IMR-90 (cell line): ENCODE data around the gene SLC34A3. TPM values are rescaled to one million over a fixed set of nuclear protein-coding genes. Genes with fewer than 3 reads are reported as not detected.

Source experiments
- ATAC-seq: fragments of 200-7000 bp; cut with Tn5 transposase; 2 replicates; pipeline ENCODE4 v1.9.1; 2020; ENCODE audit warnings: low read depth, mild to moderate bottlenecking, moderate library complexity
- BruUV-seq: library from RNA; stranded (reverse); fragments of 400-500 nt; replicated peaks from 2 replicates; lab custom pipeline; 2021; lab: Mats Ljungman, UMichigan
- CTCF ChIA-PET: fragments of 300-600 bp; formaldehyde crosslinking; extraction: SDS; loops from one replicate; lab custom pipeline; 2021; ENCODE audit warnings: antibody characterized with exemption; lab: Yijun Ruan, JAX
- POLR2A ChIA-PET: fragments of 300-600 bp; sonication (Branson Sonifier 250); formaldehyde crosslinking; loops from one replicate; lab custom pipeline; 2022; ENCODE audit warnings: antibody characterized with exemption; ENCODE audit not compliant: unreplicated experiment; lab: Charles Lee
- DNase-seq: peaks from one replicate; pipeline ENCODE4 v3.0.0; 2013
- H2AFZ ChIP-seq: replicated peaks from 2 replicates; pipeline ENCODE3; 2013; ENCODE audit warnings: low read length, mild to moderate bottlenecking; ENCODE audit not compliant: poor library complexity
- H2AK5ac ChIP-seq: 2 replicates; pipeline ENCODE4 v1.6.1; 2013; ENCODE audit warnings: low read depth, low read length, inconsistent platforms
- H2AK9ac ChIP-seq: replicated peaks from 2 replicates; pipeline ENCODE3; 2013; ENCODE audit warnings: mild to moderate bottlenecking, low read depth, low read length, moderate library complexity; ENCODE audit not compliant: poor library complexity
- H2BK120ac ChIP-seq: 2 replicates; pipeline ENCODE4 v1.6.1; 2013; ENCODE audit warnings: low read depth, low read length, inconsistent platforms
- H2BK15ac ChIP-seq: 3 replicates; pipeline ENCODE4 v1.6.1; 2013; ENCODE audit warnings: low read depth, low read length, inconsistent platforms
- H2BK20ac ChIP-seq: 2 replicates; pipeline ENCODE4 v1.6.1; 2013; ENCODE audit warnings: low read depth, mild to moderate bottlenecking, inconsistent platforms, low read length, moderate library complexity
- H2BK5ac ChIP-seq: 2 replicates; pipeline ENCODE4 v1.6.1; 2013; ENCODE audit warnings: mild to moderate bottlenecking, low read depth, low read length, inconsistent platforms; ENCODE audit not compliant: poor library complexity, severe bottlenecking
- H3K14ac ChIP-seq: replicated peaks from 2 replicates; pipeline ENCODE4 v1.6.1; 2013; ENCODE audit warnings: low read depth, low read length, inconsistent platforms
- H3K18ac ChIP-seq: 2 replicates; pipeline ENCODE4 v1.6.1; 2013; ENCODE audit warnings: low read depth, low read length, control low read depth
- H3K23ac ChIP-seq: 2 replicates; pipeline ENCODE4 v1.6.1; 2013; ENCODE audit warnings: low read depth, low read length, inconsistent platforms
- H3K27ac ChIP-seq: 2 replicates; pipeline ENCODE4 v1.5.1; 2013; ENCODE audit warnings: mild to moderate bottlenecking, control low read depth, low read length; ENCODE audit not compliant: insufficient read depth
- H3K27me3 ChIP-seq: 2 replicates; pipeline ENCODE4 v1.6.1; 2013; ENCODE audit warnings: low read length; ENCODE audit not compliant: control insufficient read depth, insufficient read depth
- H3K36me3 ChIP-seq: 2 replicates; pipeline ENCODE4 v1.6.1; 2013; ENCODE audit warnings: low read length, mixed read lengths; ENCODE audit not compliant: control insufficient read depth, insufficient read depth
- H3K4ac ChIP-seq: 2 replicates; pipeline ENCODE4 v1.6.1; 2013; ENCODE audit warnings: low read depth, low read length, inconsistent platforms
- H3K4me1 ChIP-seq: 2 replicates; pipeline ENCODE4 v1.6.1; 2013; ENCODE audit warnings: low read length, mixed read lengths; ENCODE audit not compliant: control insufficient read depth, insufficient read depth
- H3K4me2 ChIP-seq: 2 replicates; pipeline ENCODE4 v1.6.1; 2013; ENCODE audit warnings: low read depth, mild to moderate bottlenecking, control low read depth, low read length, moderate library complexity
- H3K4me3 ChIP-seq: 2 replicates; pipeline ENCODE4 v1.5.1; 2013; ENCODE audit warnings: low read depth, mild to moderate bottlenecking, control low read depth, low read length, moderate library complexity; ENCODE audit not compliant: insufficient read depth
- H3K56ac ChIP-seq: 2 replicates; pipeline ENCODE4 v1.6.1; 2013; ENCODE audit warnings: low read length, inconsistent platforms; ENCODE audit not compliant: insufficient read depth; ENCODE audit errors: extremely low read depth
- H3K79me1 ChIP-seq, 2 experiments: 2 replicates each; pipeline ENCODE4 v1.6.1; 2013; ENCODE audit warnings: low read length in 2 of 2, inconsistent platforms in 1 of 2, low read depth in 1 of 2
- H3K9ac ChIP-seq: 2 replicates; pipeline ENCODE4 v1.6.1; 2013; ENCODE audit warnings: low read depth, low read length, control low read depth
- H3K9me1 ChIP-seq: 2 replicates; pipeline ENCODE4 v1.6.1; 2013; ENCODE audit warnings: low read length, inconsistent platforms; ENCODE audit not compliant: insufficient read depth
- H3K9me3 ChIP-seq: 2 replicates; pipeline ENCODE4 v1.6.1; 2013; ENCODE audit warnings: low read length; ENCODE audit not compliant: control insufficient read depth, insufficient read depth
- H4K20me1 ChIP-seq: 2 replicates; pipeline ENCODE4 v1.6.1; 2013; ENCODE audit warnings: low read length, inconsistent platforms; ENCODE audit not compliant: insufficient read depth
- H4K5ac ChIP-seq: 2 replicates; pipeline ENCODE4 v1.6.1; 2013; ENCODE audit warnings: mild to moderate bottlenecking, low read depth, low read length, control low read depth
- H4K8ac ChIP-seq, 2 experiments: 2 replicates each; pipeline ENCODE4 v1.6.1; 2013; ENCODE audit warnings: low read depth in 2 of 2, low read length in 2 of 2, control low read depth in 1 of 2, inconsistent platforms in 1 of 2
- H4K91ac ChIP-seq: 2 replicates; pipeline ENCODE4 v1.6.1; 2013; ENCODE audit warnings: low read depth, low read length, inconsistent platforms; ENCODE audit not compliant: insufficient read depth
- BHLHE40 ChIP-seq: fragments of 150-350 bp; IDR thresholded peaks from 2 replicates; pipeline ENCODE4 v1.6.1; 2016; ENCODE audit warnings: mild to moderate bottlenecking, low read depth, low read length
- CEBPB ChIP-seq: IDR thresholded peaks from 2 replicates; pipeline ENCODE4 v1.6.1; 2012; ENCODE audit warnings: low read depth, low read length, improper control_type of control experiment
- CHD1 ChIP-seq: IDR thresholded peaks from 2 replicates; pipeline ENCODE4 v1.6.1; 2012; ENCODE audit warnings: low read depth, low read length, improper control_type of control experiment
- FOS ChIP-seq: fragments of 150-350 bp; IDR thresholded peaks from 2 replicates; pipeline ENCODE4 v1.6.1; 2016; ENCODE audit warnings: low read depth, low read length
- MAFK ChIP-seq: IDR thresholded peaks from 2 replicates; pipeline ENCODE4 v1.6.1; 2012; ENCODE audit warnings: low read depth, low read length, improper control_type of control experiment
- MAZ ChIP-seq: IDR thresholded peaks from 2 replicates; pipeline ENCODE4 v1.6.1; 2012; ENCODE audit warnings: low read depth, mild to moderate bottlenecking, low read length, improper control_type of control experiment, moderate library complexity, borderline replicate concordance
- MXI1 ChIP-seq: IDR thresholded peaks from 2 replicates; pipeline ENCODE4 v1.6.1; 2012; ENCODE audit warnings: low read depth, mild to moderate bottlenecking, low read length, moderate library complexity, borderline replicate concordance
- NFE2L2 ChIP-seq: fragments of 150-350 bp; IDR thresholded peaks from 2 replicates; pipeline ENCODE4 v1.6.1; 2016; ENCODE audit warnings: low read depth, mild to moderate bottlenecking, low read length
- POLR2A ChIP-seq: IDR thresholded peaks from 2 replicates; pipeline ENCODE4 v1.6.1; 2012; ENCODE audit warnings: mild to moderate bottlenecking, low read depth, low read length
- RAD21 ChIP-seq: IDR thresholded peaks from 2 replicates; pipeline ENCODE4 v1.6.1; 2012; ENCODE audit warnings: low read length, improper control_type of control experiment
- RFX5 ChIP-seq: IDR thresholded peaks from 2 replicates; pipeline ENCODE4 v1.8.0; 2012; ENCODE audit warnings: low read depth, mild to moderate bottlenecking, low read length, moderate library complexity
- SMC3 ChIP-seq: fragments of 150-350 bp; IDR thresholded peaks from 2 replicates; pipeline ENCODE4 v1.6.1; 2016; ENCODE audit warnings: low read depth, mild to moderate bottlenecking, antibody characterized with exemption, low read length, moderate library complexity
- WGBS, 2 experiments: methylation state at CpG; one replicate each; pipeline versions ENCODE4 v1.1.5 to v1.1.7; 2013; ENCODE audit warnings: missing lambda C conversion rate in 2 of 2; ENCODE audit not compliant: insufficient read length in 1 of 2; ENCODE audit errors: extremely low coverage in 2 of 2; 5-methylcytosine and 5-hydroxymethylcytosine counted together
- dilution Hi-C: fragments of 300-500 bp; cut with HindIII; formaldehyde crosslinking; loops from one replicate; pipeline ENCODE4 v1.14.3; 2018; ENCODE audit warnings: low sequenced_read_pairs; ENCODE audit not compliant: unreplicated experiment
- in situ Hi-C: fragments of 300-500 bp; cut with MboI; formaldehyde crosslinking; loops from 3 replicates; pipeline ENCODE4 v1.14.3; 2019; ENCODE audit warnings: low sequenced_read_pairs, inconsistent platforms, mixed read lengths
- intact Hi-C: fragments of 100-400 bp; cut with micrococcal nuclease; formaldehyde crosslinking; loops from 2 replicates; pipeline ENCODE4 v1.10.0; 2022
- polyA plus RNA-seq, 3 experiments: library from polyadenylated mRNA; depleted of rRNA; stranded (reverse); fragments of >200 nt; gene quantifications; 2 replicates each; pipeline ENCODE4 v1.2.3, GENCODE V29; 2012; ENCODE audit warnings: low replicate concordance in 1 of 3
- total RNA-seq: library from RNA; depleted of rRNA; stranded (reverse); fragments of >200 nt; gene quantifications from 2 replicates; pipeline ENCODE4 v1.2.3, GENCODE V29; 2012
- TF ChIP-seq, protein P1 (sequence below): fragments of 150-350 bp; IDR thresholded peaks from 2 replicates; pipeline ENCODE4 v1.6.1; 2017; ENCODE audit warnings: mild to moderate bottlenecking, antibody characterized with exemption, low read length, low read depth
- TF ChIP-seq, protein P2 (sequence below): fragments of 150-350 bp; IDR thresholded peaks from 2 replicates; pipeline ENCODE4 v1.6.1; 2016; ENCODE audit warnings: low read depth, mild to moderate bottlenecking, low read length, moderate library complexity, borderline replicate concordance
- TF ChIP-seq, protein P3 (sequence below): conservative IDR thresholded peaks from 2 replicates; pipeline ENCODE4 v1.5.1; 2012; ENCODE audit warnings: mild to moderate bottlenecking, low read depth, low read length, improper control_type of control experiment

SLC34A3 gene
- total and polyA plus RNA-seq, 2 of the 4 experiments (the other 2 are of a cell fraction) = not detected

GRCh38 chr9:137216188-137216965, 14.3 kb upstream of the SLC34A3 start:
- dilution Hi-C loops = no loop called here
- H2AK5ac ChIP-seq = no peak overlapping the region
- H4K20me1 ChIP-seq = no peaks in the 10 kb centered on the region
- H3K4me1 ChIP-seq = peaks cover 6% of the 10 kb centered on the region
- H2BK15ac ChIP-seq = no peak overlapping the region
- no peak overlapping the region for H3K4ac ChIP-seq
- intact Hi-C loops = no loop called here
- in situ Hi-C loops = no loop called here
- H2BK20ac ChIP-seq = no peak overlapping the region
- no peak overlapping the region for H2BK120ac ChIP-seq
- no peaks in the 10 kb centered on the region for H3K27me3 ChIP-seq
- H4K5ac ChIP-seq = no peak overlapping the region
- no peak overlapping the region for H3K23ac ChIP-seq
- peaks cover 18% of the 10 kb centered on the region for H3K36me3 ChIP-seq
- no peak overlapping the region for H3K14ac ChIP-seq
- H3K56ac ChIP-seq = no peak overlapping the region
- peaks cover 3% of the 10 kb centered on the region; the same call in 1 of the 2 replicates for H3K9me1 ChIP-seq
- H2BK5ac ChIP-seq = no peak overlapping the region
- no peak overlapping the region for H3K4me2 ChIP-seq
- ChIA-PET POLR2A (no interaction called here), CTCF (no interaction called here)
- no peak overlapping the region for H2AFZ ChIP-seq
- H2AK9ac ChIP-seq = peak overlapping the region; percentile 16
- 96% methylated on average over 21 of the region's 30 CpGs; no CpG with 5 or more reads in 1 of the 2 experiments for WGBS, 2 experiments
- H4K8ac ChIP-seq = no peak overlapping the region
- DNase-seq (no peak), ATAC-seq (no peak)
- H3K18ac ChIP-seq = no peak overlapping the region
- no peak overlapping the region for H3K9ac ChIP-seq
- no peaks in the 10 kb centered on the region for H3K9me3 ChIP-seq
- no peak overlapping the region for H3K27ac ChIP-seq
- BruUV-seq = no TSS peak
- H3K4me3 ChIP-seq = no peak overlapping the region
- peaks cover 0 to 6% of the 10 kb centered on the region in 2 experiments; a peak in 1 of 4 replicates for H3K79me1 ChIP-seq
- no peak overlapping the region for H4K91ac ChIP-seq
- no peak for TF ChIP-seq RFX5
- TF ChIP-seq, protein P1, sequence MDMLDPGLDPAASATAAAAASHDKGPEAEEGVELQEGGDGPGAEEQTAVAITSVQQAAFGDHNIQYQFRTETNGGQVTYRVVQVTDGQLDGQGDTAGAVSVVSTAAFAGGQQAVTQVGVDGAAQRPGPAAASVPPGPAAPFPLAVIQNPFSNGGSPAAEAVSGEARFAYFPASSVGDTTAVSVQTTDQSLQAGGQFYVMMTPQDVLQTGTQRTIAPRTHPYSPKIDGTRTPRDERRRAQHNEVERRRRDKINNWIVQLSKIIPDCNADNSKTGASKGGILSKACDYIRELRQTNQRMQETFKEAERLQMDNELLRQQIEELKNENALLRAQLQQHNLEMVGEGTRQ = no peak
- TF ChIP-seq MXI1 = no peak
- TF ChIP-seq BHLHE40 = no peak
- no peak for TF ChIP-seq NFE2L2
- TF ChIP-seq FOS = no peak
- no peak for TF ChIP-seq MAFK
- TF ChIP-seq, protein P2, sequence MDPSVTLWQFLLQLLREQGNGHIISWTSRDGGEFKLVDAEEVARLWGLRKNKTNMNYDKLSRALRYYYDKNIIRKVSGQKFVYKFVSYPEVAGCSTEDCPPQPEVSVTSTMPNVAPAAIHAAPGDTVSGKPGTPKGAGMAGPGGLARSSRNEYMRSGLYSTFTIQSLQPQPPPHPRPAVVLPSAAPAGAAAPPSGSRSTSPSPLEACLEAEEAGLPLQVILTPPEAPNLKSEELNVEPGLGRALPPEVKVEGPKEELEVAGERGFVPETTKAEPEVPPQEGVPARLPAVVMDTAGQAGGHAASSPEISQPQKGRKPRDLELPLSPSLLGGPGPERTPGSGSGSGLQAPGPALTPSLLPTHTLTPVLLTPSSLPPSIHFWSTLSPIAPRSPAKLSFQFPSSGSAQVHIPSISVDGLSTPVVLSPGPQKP = no peak
- no peak for TF ChIP-seq RAD21
- no peak for TF ChIP-seq MAZ
- TF ChIP-seq CHD1 = no peak
- TF ChIP-seq SMC3 = no peak
- no peak for TF ChIP-seq CEBPB
- TF ChIP-seq POLR2A = no peak
- TF ChIP-seq, protein P3, sequence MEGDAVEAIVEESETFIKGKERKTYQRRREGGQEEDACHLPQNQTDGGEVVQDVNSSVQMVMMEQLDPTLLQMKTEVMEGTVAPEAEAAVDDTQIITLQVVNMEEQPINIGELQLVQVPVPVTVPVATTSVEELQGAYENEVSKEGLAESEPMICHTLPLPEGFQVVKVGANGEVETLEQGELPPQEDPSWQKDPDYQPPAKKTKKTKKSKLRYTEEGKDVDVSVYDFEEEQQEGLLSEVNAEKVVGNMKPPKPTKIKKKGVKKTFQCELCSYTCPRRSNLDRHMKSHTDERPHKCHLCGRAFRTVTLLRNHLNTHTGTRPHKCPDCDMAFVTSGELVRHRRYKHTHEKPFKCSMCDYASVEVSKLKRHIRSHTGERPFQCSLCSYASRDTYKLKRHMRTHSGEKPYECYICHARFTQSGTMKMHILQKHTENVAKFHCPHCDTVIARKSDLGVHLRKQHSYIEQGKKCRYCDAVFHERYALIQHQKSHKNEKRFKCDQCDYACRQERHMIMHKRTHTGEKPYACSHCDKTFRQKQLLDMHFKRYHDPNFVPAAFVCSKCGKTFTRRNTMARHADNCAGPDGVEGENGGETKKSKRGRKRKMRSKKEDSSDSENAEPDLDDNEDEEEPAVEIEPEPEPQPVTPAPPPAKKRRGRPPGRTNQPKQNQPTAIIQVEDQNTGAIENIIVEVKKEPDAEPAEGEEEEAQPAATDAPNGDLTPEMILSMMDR = no peak
